ENCODE data around the gene CITED4.

GRCh38 chr1:40823983-40824382 is 38.2 kb downstream of the CITED4 start:
- TF ChIP-seq TAF1 (IDR thresholded peaks at IDR 0.05; ENCODE audit: borderline replicate concordance, low read depth, low read length) (no peak), POLR2A (IDR thresholded peaks at IDR 0.05; ENCODE audit: low read depth, low read length) (no peak)

All from GM12892 (cell line).